SU-DHL-6 (cell line): ENCODE data around the gene HACL1.

ENCODE experiments used
- EZH2phosphoT487 ChIP-seq: fragments of 200-600 bp; sonication (generic), shearing (Covaris generic); conservative IDR thresholded peaks from 2 replicates; pipeline ENCODE4 v1.6.1; 2018; ENCODE audit warnings: mild to moderate bottlenecking, antibody characterized with exemption, low read length, moderate library complexity, mixed read lengths
- TF ChIP-seq, protein P1 (sequence below): fragments of 200-600 bp; sonication (generic); IDR thresholded peaks from one replicate; pipeline ENCODE4 v1.5.1; 2017; ENCODE audit warnings: antibody characterized with exemption, mild to moderate bottlenecking, low read length, moderate library complexity; ENCODE audit not compliant: insufficient read depth, poor library complexity, severe bottlenecking

DNA sequence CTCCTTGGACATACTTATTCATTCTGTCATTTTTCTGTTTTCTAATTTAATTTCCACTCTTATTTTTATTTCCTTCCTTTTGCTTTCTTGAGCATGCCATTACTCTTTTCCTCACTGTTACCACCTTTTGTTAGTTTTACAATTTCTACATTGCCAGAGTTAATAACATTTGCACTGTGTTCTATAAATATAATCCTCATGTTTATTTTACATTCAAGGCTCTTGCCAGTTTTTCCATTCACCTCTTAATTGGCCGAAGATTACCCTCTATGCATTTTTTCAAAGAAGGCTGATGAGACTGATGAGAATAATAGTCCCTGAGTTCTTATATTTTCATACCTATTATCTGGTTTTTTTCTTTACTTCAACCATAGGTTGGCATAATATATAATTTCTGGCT lies 10.6 kb upstream of the HACL1 start:
- TF ChIP-seq, protein P1, sequence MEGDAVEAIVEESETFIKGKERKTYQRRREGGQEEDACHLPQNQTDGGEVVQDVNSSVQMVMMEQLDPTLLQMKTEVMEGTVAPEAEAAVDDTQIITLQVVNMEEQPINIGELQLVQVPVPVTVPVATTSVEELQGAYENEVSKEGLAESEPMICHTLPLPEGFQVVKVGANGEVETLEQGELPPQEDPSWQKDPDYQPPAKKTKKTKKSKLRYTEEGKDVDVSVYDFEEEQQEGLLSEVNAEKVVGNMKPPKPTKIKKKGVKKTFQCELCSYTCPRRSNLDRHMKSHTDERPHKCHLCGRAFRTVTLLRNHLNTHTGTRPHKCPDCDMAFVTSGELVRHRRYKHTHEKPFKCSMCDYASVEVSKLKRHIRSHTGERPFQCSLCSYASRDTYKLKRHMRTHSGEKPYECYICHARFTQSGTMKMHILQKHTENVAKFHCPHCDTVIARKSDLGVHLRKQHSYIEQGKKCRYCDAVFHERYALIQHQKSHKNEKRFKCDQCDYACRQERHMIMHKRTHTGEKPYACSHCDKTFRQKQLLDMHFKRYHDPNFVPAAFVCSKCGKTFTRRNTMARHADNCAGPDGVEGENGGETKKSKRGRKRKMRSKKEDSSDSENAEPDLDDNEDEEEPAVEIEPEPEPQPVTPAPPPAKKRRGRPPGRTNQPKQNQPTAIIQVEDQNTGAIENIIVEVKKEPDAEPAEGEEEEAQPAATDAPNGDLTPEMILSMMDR: no peak
- TF ChIP-seq EZH2phosphoT487: no peak
